Fibroblast of lung (primary cell): ENCODE results near the gene KCNMA1. TPM values are rescaled to one million over a fixed set of nuclear protein-coding genes. Genes with fewer than 3 reads are reported as not detected.

Source experiments
- DNase-seq, 2 donors: peaks; one replicate each; pipeline versions ENCODE4 v3.0.0 to v3.0.0-alpha.2; 2010; ENCODE audit warnings: low read depth in 2 of 2
- H2AFZ ChIP-seq: 2 replicates; pipeline ENCODE4 v1.5.1; 2012; ENCODE audit warnings: low read length, control low read depth, inconsistent platforms
- H3K27ac ChIP-seq: 2 replicates; pipeline ENCODE4 v1.5.1; 2011; ENCODE audit warnings: low read length, control low read depth; ENCODE audit not compliant: insufficient read depth
- H3K27me3 ChIP-seq: 2 replicates; pipeline ENCODE4 v1.5.1; 2011; ENCODE audit warnings: mild to moderate bottlenecking, low read length; ENCODE audit not compliant: control insufficient read depth, insufficient read depth
- H3K36me3 ChIP-seq: 2 replicates; pipeline ENCODE4 v1.5.1; 2011; ENCODE audit warnings: low read length; ENCODE audit not compliant: control insufficient read depth, insufficient read depth
- H3K4me1 ChIP-seq: 2 replicates; pipeline ENCODE4 v1.5.1; 2011; ENCODE audit warnings: low read length; ENCODE audit not compliant: control insufficient read depth, insufficient read depth; ENCODE audit errors: extremely low read depth
- H3K4me2 ChIP-seq: 2 replicates; pipeline ENCODE4 v1.5.1; 2011; ENCODE audit warnings: low read length, control low read depth; ENCODE audit not compliant: insufficient read depth; ENCODE audit errors: extremely low read depth
- H3K4me3 ChIP-seq, 4 experiments: fragments of 200-600 bp in 1 of 4; sonication (generic) in 1 of 4; replicated peaks in 1 of 4; 2 replicates each; pipeline ENCODE4 v1.5.1; 2011 to 2016; ENCODE audit warnings: low read length in 4 of 4, low read depth in 3 of 4, mild to moderate bottlenecking in 3 of 4, control low read depth in 2 of 4, inconsistent platforms in 1 of 4, mixed read lengths in 1 of 4; ENCODE audit not compliant: insufficient read depth in 1 of 4; ENCODE audit errors: control extremely low read depth in 1 of 4
- H3K79me2 ChIP-seq: 2 replicates; pipeline ENCODE4 v1.5.1; 2012; ENCODE audit warnings: mild to moderate bottlenecking, low read length, inconsistent platforms; ENCODE audit not compliant: control insufficient read depth, insufficient read depth
- H3K9ac ChIP-seq: 2 replicates; pipeline ENCODE4 v1.5.1; 2011; ENCODE audit warnings: mild to moderate bottlenecking, low read length, control low read depth; ENCODE audit not compliant: insufficient read depth
- H3K9me3 ChIP-seq: 2 replicates; pipeline ENCODE4 v1.5.1; 2012; ENCODE audit warnings: low read depth, low read length; ENCODE audit not compliant: control insufficient read depth, insufficient read depth
- H4K20me1 ChIP-seq: 2 replicates; pipeline ENCODE4 v1.5.1; 2011; ENCODE audit warnings: low read length; ENCODE audit not compliant: control insufficient read depth, insufficient read depth; ENCODE audit errors: extremely low read depth
- CTCF ChIP-seq, 2 donors: IDR thresholded peaks in 1 of 2; conservative IDR thresholded peaks in 1 of 2; 1 replicate in 1 of 2; 2 replicates in 1 of 2; pipeline ENCODE4 v1.5.1; 2011 to 2012; ENCODE audit warnings: low read length in 2 of 2, control low read depth in 1 of 2, inconsistent platforms in 1 of 2, low read depth in 1 of 2, mild to moderate bottlenecking in 1 of 2
- EZH2 ChIP-seq: IDR thresholded peaks from 2 replicates; pipeline ENCODE4 v1.5.1; 2012; ENCODE audit warnings: low read length, control low read depth, mild to moderate bottlenecking; ENCODE audit errors: missing control alignments
- polyA plus RNA-seq, 2 donors: library from polyadenylated mRNA; depleted of rRNA in 1 of 2; stranded (reverse) in 1 of 2; unstranded in 1 of 2; fragments of >200 nt; gene quantifications; 2 replicates each; pipeline ENCODE4 v1.2.1, GENCODE V29; 2011 to 2012; ENCODE audit warnings: missing spikeins in 1 of 2
- total RNA-seq: library from RNA; depleted of rRNA; stranded (reverse); fragments of >200 nt; gene quantifications from 2 replicates; pipeline ENCODE4 v1.2.1, GENCODE V29; 2014

The KCNMA1 gene
- total and polyA plus RNA-seq, 2 donors (not counting 1 experiment from before 2014, with no cell fraction given) = 31.0 to 138 TPM

- Histone ChIP-seq H3K79me2 (no peaks in the 10 kb centered on the region), H3K9me3 (no peaks in the 10 kb centered on the region), H3K4me2 (no peak overlapping the region), H3K36me3 (no peaks in the 10 kb centered on the region), H2AFZ (no peak overlapping the region), H3K27me3 (no peaks in the 10 kb centered on the region), H3K4me1 (no peaks in the 10 kb centered on the region), H3K4me3 (no peak overlapping the region), H3K9ac (no peak overlapping the region), H4K20me1 (no peaks in the 10 kb centered on the region), H3K27ac (no peak overlapping the region)
- TF ChIP-seq EZH2 (no peak), CTCF (conservative IDR thresholded peaks at IDR 0.05 in 1 of 2, IDR thresholded peaks at IDR 0.05 in 1 of 2; ENCODE audit: low read depth in 1 of 2, low read length in 2 of 2) (no peak)
- no peak for DNase-seq
Measured at GRCh38 chr10:77281719-77282118, 355.9 kb downstream of the KCNMA1 start.

GRCh38 chr10:77279207-77279606, 358.4 kb downstream of the KCNMA1 start:
- Histone ChIP-seq H3K9me3 (no peaks in the 10 kb centered on the region), H3K4me2 (no peak overlapping the region), H4K20me1 (no peaks in the 10 kb centered on the region), H3K79me2 (no peaks in the 10 kb centered on the region), H2AFZ (no peak overlapping the region), H3K36me3 (no peaks in the 10 kb centered on the region), H3K9ac (no peak overlapping the region), H3K27ac (no peak overlapping the region), H3K4me1 (peaks cover 1% of the 10 kb centered on the region), H3K4me3 (no peak overlapping the region), H3K27me3 (no peaks in the 10 kb centered on the region)
- peak; percentile 49 to 76 for DNase-seq
- TF ChIP-seq CTCF (conservative IDR thresholded peaks at IDR 0.05 in 1 of 2, IDR thresholded peaks at IDR 0.05 in 1 of 2; ENCODE audit: low read depth in 1 of 2, low read length in 2 of 2) (no peak), EZH2 (no peak)

GRCh38 chr10:77274046-77274795, 363.4 kb downstream of the KCNMA1 start:
- H3K4me1 ChIP-seq = peaks cover 2% of the 10 kb centered on the region
- TF ChIP-seq CTCF (conservative IDR thresholded peaks at IDR 0.05 in 1 of 2, IDR thresholded peaks at IDR 0.05 in 1 of 2; ENCODE audit: low read depth in 1 of 2, low read length in 2 of 2) = no peak
- no peak for TF ChIP-seq EZH2
- H3K4me2 ChIP-seq = peak overlapping the region; percentile 21
- no peaks in the 10 kb centered on the region for H3K9me3 ChIP-seq
- H3K4me3 ChIP-seq = no peak overlapping the region
- no peaks in the 10 kb centered on the region for H3K36me3 ChIP-seq
- no peaks in the 10 kb centered on the region for H3K79me2 ChIP-seq
- H3K27ac ChIP-seq = peak overlapping the region; percentile 1
- H4K20me1 ChIP-seq = no peaks in the 10 kb centered on the region
- H3K27me3 ChIP-seq = no peaks in the 10 kb centered on the region
- H2AFZ ChIP-seq = no peak overlapping the region
- peak; percentile 32 to 86 for DNase-seq
- H3K9ac ChIP-seq = no peak overlapping the region
